Gastrocnemius medialis (tissue), 4 donors: Measurements from ENCODE around the gene YBEY. TPM values are rescaled to one million over a fixed set of nuclear protein-coding genes. Genes with fewer than 3 reads are reported as not detected.

Experiments used
- ATAC-seq, 2 donors: fragments of 150-250 bp; one replicate each; pipeline ENCODE4 v1.9.1; 2016
- DNase-seq, 2 donors: peaks; one replicate each; pipeline ENCODE4 v3.0.0-alpha.2; 2019
- H3K27ac ChIP-seq, 4 donors: fragments of 200-600 bp; sonication (generic); 1 replicate in 1 of 4; 2 replicates in 3 of 4; pipeline ENCODE4 v1.5.1; 2016 to 2018; ENCODE audit warnings: mild to moderate bottlenecking in 2 of 4, moderate library complexity in 1 of 4
- H3K27me3 ChIP-seq, 3 donors: fragments of 200-600 bp; sonication (generic) in 2 of 3; 1 replicate in 1 of 3; 2 replicates in 2 of 3; pipeline versions ENCODE4 v1.5.1 to v1.6.0; 2016 to 2019; ENCODE audit warnings: mild to moderate bottlenecking in 1 of 3, moderate library complexity in 1 of 3
- H3K36me3 ChIP-seq, 2 donors: fragments of 200-600 bp; sonication (generic) in 1 of 2; one replicate each; pipeline ENCODE4 v1.5.1; 2017 to 2018
- H3K4me1 ChIP-seq, 2 donors: fragments of 200-600 bp; sonication (generic) in 1 of 2; one replicate each; pipeline ENCODE4 v1.5.1; 2016 to 2017; ENCODE audit warnings: mild to moderate bottlenecking in 2 of 2
- H3K4me3 ChIP-seq, 4 donors: fragments of 200-600 bp; sonication (generic) in 3 of 4; 1 replicate in 1 of 4; 2 replicates in 3 of 4; pipeline ENCODE4 v1.5.1; 2016 to 2019; ENCODE audit warnings: mild to moderate bottlenecking in 2 of 4
- H3K9me3 ChIP-seq, 3 donors: fragments of 200-600 bp; sonication (generic) in 2 of 3; 1 replicate in 1 of 3; 2 replicates in 2 of 3; pipeline ENCODE4 v1.5.1; 2016 to 2019
- CTCF ChIP-seq, 5 experiments: fragments of 450-650 bp in 3 of 5; fragments of 200-600 bp in 2 of 5; sonication (generic) in 2 of 5; IDR thresholded peaks in 4 of 5; conservative IDR thresholded peaks in 1 of 5; 1 replicate in 4 of 5; 2 replicates in 1 of 5; pipeline ENCODE4 v1.5.1; 2016 to 2019; ENCODE audit warnings: antibody characterized with exemption in 5 of 5, mild to moderate bottlenecking in 3 of 5, moderate library complexity in 3 of 5
- POLR2A ChIP-seq, 2 donors: fragments of 450-650 bp; IDR thresholded peaks; one replicate each; pipeline ENCODE4 v1.6.1; 2017; ENCODE audit warnings: antibody characterized with exemption in 2 of 2, mild to moderate bottlenecking in 2 of 2, moderate library complexity in 2 of 2
- in situ Hi-C, 4 donors: fragments of 200-750 bp; cut with MboI; loops; one replicate each; pipeline versions ENCODE4 v1.15.0 to v1.8.0; 2017; ENCODE audit warnings: low sequenced_read_pairs in 4 of 4
- intact Hi-C: fragments of 100-400 bp; cut with DNase I; formaldehyde crosslinking; loops from one replicate; pipeline ENCODE4 v1.15.1; 2023; ENCODE audit warnings: low total_unique reads
- total RNA-seq, 4 donors: library from RNA; depleted of rRNA; stranded (reverse); fragments of >200 nt; gene quantifications; one replicate each; pipeline versions ENCODE4 v1.1.0 to v1.2.3, GENCODE V29; 2016

YBEY gene
- total RNA-seq, 4 donors from 2014 or later: 11.3 to 27.9 (median 18.7) TPM

DNA sequence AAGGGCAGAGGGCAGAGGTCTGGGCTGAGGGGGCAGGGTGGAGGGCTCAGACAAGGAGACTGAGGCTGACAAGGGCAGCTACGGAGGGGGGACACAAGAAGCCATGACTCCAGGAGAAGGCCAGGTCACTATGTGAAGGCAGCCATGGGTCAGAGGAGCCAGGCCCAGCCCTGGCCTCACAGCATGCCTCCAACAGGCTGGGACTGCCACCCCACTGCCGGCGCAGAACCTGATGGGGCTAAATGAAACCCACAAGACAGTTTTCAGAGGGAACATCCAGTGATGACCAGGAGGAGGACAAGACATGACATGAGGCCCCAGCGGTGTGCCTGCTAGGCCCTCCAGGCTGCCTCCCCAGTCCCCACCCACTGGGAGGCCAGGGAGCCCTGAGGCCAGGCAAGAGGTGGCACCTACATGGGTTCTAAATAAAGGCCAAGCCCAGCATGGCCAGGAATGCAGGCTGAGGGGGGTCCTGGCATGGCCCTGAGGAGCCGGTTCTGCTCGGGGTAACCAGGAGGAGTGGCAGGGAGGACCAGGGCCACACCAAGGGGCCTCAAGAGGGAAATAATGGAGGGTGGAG lies 30.3 kb upstream of the YBEY start:
- DNase-seq: no peak
- ATAC-seq: no peak
- no peaks in the 10 kb centered on the region for H3K27me3 ChIP-seq
- TF ChIP-seq POLR2A (IDR thresholded peaks at IDR 0.05): no peak
- no peak for TF ChIP-seq CTCF (IDR thresholded peaks at IDR 0.05 in 4 of 5, conservative IDR thresholded peaks at IDR 0.05 in 1 of 5)
- no peak overlapping the region for H3K27ac ChIP-seq
- H3K36me3 ChIP-seq: peaks cover 3 to 97% of the 10 kb centered on the region in 2 donors
- intact Hi-C loops: no loop called here
- no peak overlapping the region for H3K4me3 ChIP-seq
- H3K4me1 ChIP-seq: peaks cover 9% of the 10 kb centered on the region in 2 donors
- no peaks in the 10 kb centered on the region for H3K9me3 ChIP-seq
- in situ Hi-C loops: no loop called here

DNA sequence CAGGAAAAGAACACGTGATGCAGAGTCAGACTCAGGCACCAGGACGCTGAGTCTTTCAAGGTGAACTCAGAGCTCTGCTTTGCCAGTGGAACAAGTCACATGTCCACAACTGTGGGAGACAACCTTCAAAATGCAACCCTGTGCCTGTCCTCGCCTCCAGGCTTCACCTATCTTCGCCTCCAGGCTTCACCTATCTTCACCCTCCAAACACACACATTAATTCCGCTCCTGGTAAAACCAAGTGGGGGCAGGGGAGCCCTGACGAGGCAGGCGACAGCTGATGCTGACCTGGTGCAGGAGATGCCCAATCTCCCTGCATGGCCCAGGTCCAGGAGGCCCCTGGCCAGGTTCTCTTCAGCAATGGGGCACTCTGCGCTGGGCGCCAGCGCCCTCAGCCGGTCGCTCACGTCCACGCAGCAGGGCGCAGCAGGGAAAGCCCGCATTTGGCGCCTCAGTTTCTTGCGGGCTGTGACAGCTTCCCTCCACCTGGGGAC lies 29.6 kb upstream of the YBEY start:
- H3K9me3 ChIP-seq: no peaks in the 10 kb centered on the region
- TF ChIP-seq CTCF (IDR thresholded peaks at IDR 0.05 in 4 of 5, conservative IDR thresholded peaks at IDR 0.05 in 1 of 5) (no peak), POLR2A (IDR thresholded peaks at IDR 0.05) (no peak)
- H3K4me3 ChIP-seq: no peak overlapping the region
- ATAC-seq: no peak
- peaks cover 8 to 9% of the 10 kb centered on the region in 2 donors for H3K4me1 ChIP-seq
- in situ Hi-C loops: no loop called here
- H3K27me3 ChIP-seq: no peaks in the 10 kb centered on the region
- DNase-seq: no peak
- H3K36me3 ChIP-seq: peaks cover 3 to 96% of the 10 kb centered on the region in 2 donors
- intact Hi-C loops: no loop called here
- H3K27ac ChIP-seq: no peak overlapping the region

GRCh38 chr21:46264046-46264689 lies 22.0 kb upstream of the YBEY start:
- Histone ChIP-seq H3K27ac (no peak overlapping the region), H3K4me3 (no peak overlapping the region), H3K36me3 (peaks cover 3 to 92% of the 10 kb centered on the region in 2 donors), H3K27me3 (no peaks in the 10 kb centered on the region), H3K9me3 (no peaks in the 10 kb centered on the region), H3K4me1 (no peaks in the 10 kb centered on the region)
- intact Hi-C loops: no loop called here
- in situ Hi-C loops: no loop called here
- TF ChIP-seq POLR2A (IDR thresholded peaks at IDR 0.05): no peak
- TF ChIP-seq CTCF (IDR thresholded peaks at IDR 0.05 in 4 of 5, conservative IDR thresholded peaks at IDR 0.05 in 1 of 5): no peak
- ATAC-seq (no peak), DNase-seq (no peak)

DNA sequence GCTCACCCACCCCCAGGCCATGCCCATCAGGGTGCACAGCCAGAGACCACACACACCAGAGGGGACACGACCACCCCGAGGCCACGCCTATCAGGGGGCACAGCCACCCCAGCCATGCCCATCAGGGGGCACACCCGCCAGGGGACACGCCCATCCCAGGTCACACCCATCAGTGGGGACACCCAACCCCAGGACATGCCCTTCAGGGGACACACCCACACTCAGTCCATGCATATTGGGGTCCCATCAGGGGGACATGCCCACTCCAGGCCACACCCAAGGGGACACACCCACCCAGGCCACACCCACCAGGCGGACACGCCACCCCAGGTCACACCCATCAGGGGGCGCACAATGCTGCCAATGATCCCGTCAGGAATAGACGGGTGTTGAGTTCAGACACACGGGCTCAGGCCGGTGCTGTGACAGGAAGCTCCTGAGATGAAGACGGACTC lies 21.4 kb upstream of the YBEY start:
- H3K9me3 ChIP-seq: no peaks in the 10 kb centered on the region
- ATAC-seq (no peak), DNase-seq (no peak)
- H3K4me1 ChIP-seq: no peaks in the 10 kb centered on the region
- intact Hi-C loops: no loop called here
- in situ Hi-C loops: no loop called here
- TF ChIP-seq POLR2A (IDR thresholded peaks at IDR 0.05): no peak
- TF ChIP-seq CTCF (IDR thresholded peaks at IDR 0.05 in 4 of 5, conservative IDR thresholded peaks at IDR 0.05 in 1 of 5): no peak
- H3K36me3 ChIP-seq: peaks cover 0 to 92% of the 10 kb centered on the region in 2 donors
- no peak overlapping the region for H3K4me3 ChIP-seq
- H3K27me3 ChIP-seq: no peaks in the 10 kb centered on the region
- H3K27ac ChIP-seq: no peak overlapping the region
